Neural cell (in vitro differentiated cells): ENCODE measurements around the gene SFMBT1. TPM values are rescaled to one million over a fixed set of nuclear protein-coding genes. Genes with fewer than 3 reads are reported as not detected.

Experiments used
- H2AFZ ChIP-seq: fragments of 200-600, 300-800 bp; sonication (generic), shearing (Covaris generic); 2 replicates; pipeline ENCODE4 v1.6.0; 2014; ENCODE audit warnings: low read depth, mild to moderate bottlenecking, antibody characterized with exemption, low read length, moderate library complexity
- H3F3A ChIP-seq: fragments of 200-600 bp; shearing (Covaris generic); 2 replicates; pipeline ENCODE4 v1.6.1; 2016; ENCODE audit warnings: mild to moderate bottlenecking, moderate library complexity, mixed read lengths, antibody characterized with exemption, low read length; ENCODE audit not compliant: insufficient read depth, poor library complexity, severe bottlenecking
- H3K27ac ChIP-seq: fragments of 200-600, 300-800 bp; sonication (generic), shearing (Covaris generic); 2 replicates; pipeline ENCODE4 v1.5.1; 2014; ENCODE audit warnings: mild to moderate bottlenecking, low read length, moderate library complexity
- H3K27me3 ChIP-seq: fragments of 300-800, 200-600 bp; sonication (generic), shearing (Covaris generic); 2 replicates; pipeline ENCODE4 v1.6.0; 2014; ENCODE audit warnings: mild to moderate bottlenecking, low read depth, low read length, moderate library complexity; ENCODE audit not compliant: insufficient read depth
- H3K36me3 ChIP-seq: fragments of 300-800, 200-600 bp; sonication (generic), shearing (Covaris generic); 2 replicates; pipeline ENCODE4 v1.5.1; 2014; ENCODE audit warnings: mild to moderate bottlenecking, antibody characterized with exemption, low read length, moderate library complexity; ENCODE audit not compliant: insufficient read depth
- H3K4me2 ChIP-seq: fragments of 300-800, 200-600 bp; sonication (generic), shearing (Covaris generic); 2 replicates; pipeline ENCODE4 v1.6.0; 2014; ENCODE audit warnings: mild to moderate bottlenecking, low read length
- H3K4me3 ChIP-seq: fragments of 300-800, 200-600 bp; sonication (generic), shearing (Covaris generic); 2 replicates; pipeline ENCODE4 v1.5.1; 2014; ENCODE audit warnings: mild to moderate bottlenecking, low read length, moderate library complexity
- H3K79me2 ChIP-seq: fragments of 200-600 bp; shearing (Covaris generic); replicated peaks from 2 replicates; pipeline ENCODE4 v1.6.0; 2014; ENCODE audit warnings: mild to moderate bottlenecking, low read length, moderate library complexity; ENCODE audit not compliant: insufficient read depth
- H3K9ac ChIP-seq: fragments of 300-800, 200-600 bp; sonication (generic), shearing (Covaris generic); 2 replicates; pipeline ENCODE4 v1.6.1; 2016; ENCODE audit warnings: mild to moderate bottlenecking, low read length, mixed read lengths
- H3K9me2 ChIP-seq: fragments of 200-600 bp; shearing (Covaris generic); 2 replicates; pipeline ENCODE4 v1.6.1; 2016; ENCODE audit warnings: mild to moderate bottlenecking, low read length, mixed read lengths; ENCODE audit not compliant: insufficient read depth
- H3K9me3 ChIP-seq: fragments of 200-600, 300-800 bp; sonication (generic), shearing (Covaris generic); 2 replicates; pipeline ENCODE4 v1.6.1; 2016; ENCODE audit warnings: mild to moderate bottlenecking, mixed run types, low read length, moderate library complexity, mixed read lengths
- H4K20me1 ChIP-seq: fragments of 200-600 bp; shearing (Covaris generic); 2 replicates; pipeline ENCODE4 v1.6.1; 2016; ENCODE audit warnings: mild to moderate bottlenecking, mixed run types; ENCODE audit not compliant: insufficient read depth
- CTCF ChIP-seq: fragments of 450-650 bp; IDR thresholded peaks from 2 replicates; pipeline ENCODE4 v1.5.1; 2014; ENCODE audit warnings: antibody characterized with exemption, mild to moderate bottlenecking, moderate library complexity; ENCODE audit not compliant: poor library complexity, severe bottlenecking
- EP300 ChIP-seq: fragments of 450-650 bp; conservative IDR thresholded peaks from 2 replicates; pipeline ENCODE4 v1.6.1; 2014; ENCODE audit warnings: antibody characterized with exemption, mild to moderate bottlenecking, moderate library complexity; ENCODE audit not compliant: poor library complexity, severe bottlenecking
- EZH2 ChIP-seq: fragments of 200-600, 300-800 bp; shearing (Covaris generic), sonication (generic); IDR thresholded peaks from 2 replicates; pipeline ENCODE4 v1.6.1; 2014; ENCODE audit warnings: antibody characterized with exemption, low read length, borderline replicate concordance, mild to moderate bottlenecking; ENCODE audit not compliant: insufficient read depth, poor library complexity, severe bottlenecking
- MXI1 ChIP-seq: fragments of 450-650 bp; conservative IDR thresholded peaks from 2 replicates; pipeline ENCODE4 v1.6.1; 2014; ENCODE audit warnings: antibody characterized with exemption, mild to moderate bottlenecking; ENCODE audit not compliant: poor library complexity, severe bottlenecking
- POLR2AphosphoS5 ChIP-seq: IDR thresholded peaks from 2 replicates; pipeline ENCODE4 v1.6.1; 2012
- RAD21 ChIP-seq: fragments of 450-650 bp; conservative IDR thresholded peaks from 2 replicates; pipeline ENCODE4 v1.6.1; 2014; ENCODE audit warnings: antibody characterized with exemption, mild to moderate bottlenecking, moderate library complexity
- REST ChIP-seq: IDR thresholded peaks from 2 replicates; pipeline ENCODE4 v1.6.1; 2012; ENCODE audit warnings: borderline replicate concordance
- SMC3 ChIP-seq: fragments of 450-650 bp; conservative IDR thresholded peaks from 2 replicates; pipeline ENCODE4 v1.6.1; 2014; ENCODE audit warnings: antibody characterized with exemption, mild to moderate bottlenecking, moderate library complexity; ENCODE audit not compliant: poor library complexity
- TAF1 ChIP-seq: IDR thresholded peaks from 2 replicates; pipeline ENCODE4 v1.6.1; 2012; ENCODE audit warnings: low read depth
- polyA plus RNA-seq: library from polyadenylated mRNA; depleted of rRNA; stranded (reverse); fragments of >200 nt; gene quantifications from 2 replicates; pipeline ENCODE4 v1.2.3, GENCODE V29; 2014

SFMBT1 gene
- polyA plus RNA-seq, 1 donor from 2014 or later = 17.3 TPM

GRCh38 chr3:53065841-53066480 lies 20.1 kb upstream of the SFMBT1 start:
- Histone ChIP-seq H3K9me3 (no peaks in the 10 kb centered on the region), H3K4me2 (no peak overlapping the region), H3K79me2 (no peaks in the 10 kb centered on the region), H3K27ac (no peak overlapping the region), H3K9ac (no peak overlapping the region), H2AFZ (no peak overlapping the region), H4K20me1 (no peaks in the 10 kb centered on the region), H3K36me3 (no peaks in the 10 kb centered on the region), H3F3A (no peaks in the 10 kb centered on the region), H3K9me2 (no peaks in the 10 kb centered on the region), H3K4me3 (no peak overlapping the region), H3K27me3 (no peaks in the 10 kb centered on the region)
- no peak for TF ChIP-seq EP300
- no peak for TF ChIP-seq TAF1
- TF ChIP-seq SMC3 = no peak
- TF ChIP-seq EZH2 = no peak
- TF ChIP-seq REST = no peak
- TF ChIP-seq CTCF = no peak
- no peak for TF ChIP-seq RAD21
- TF ChIP-seq POLR2AphosphoS5 = no peak
- no peak for TF ChIP-seq MXI1

- no peaks in the 10 kb centered on the region for H3K79me2 ChIP-seq
- no peak overlapping the region for H3K9ac ChIP-seq
- H3K9me3 ChIP-seq = no peaks in the 10 kb centered on the region
- H3K27me3 ChIP-seq = no peaks in the 10 kb centered on the region
- H4K20me1 ChIP-seq = no peaks in the 10 kb centered on the region
- no peaks in the 10 kb centered on the region for H3K36me3 ChIP-seq
- H3K9me2 ChIP-seq = no peaks in the 10 kb centered on the region
- H2AFZ ChIP-seq = no peak overlapping the region
- TF ChIP-seq RAD21 (no peak), EZH2 (no peak), REST (no peak), CTCF (no peak), SMC3 (no peak), TAF1 (no peak), POLR2AphosphoS5 (no peak)
- no peak overlapping the region for H3K4me2 ChIP-seq
- H3K27ac ChIP-seq = no peak overlapping the region
- no peaks in the 10 kb centered on the region for H3F3A ChIP-seq
- no peak overlapping the region for H3K4me3 ChIP-seq
Observed at GRCh38 chr3:53062905-53063304, 17.0 kb upstream of the SFMBT1 start.
